SK-N-SH (cell line): ENCODE data around the gene RRP1B. TPM values are rescaled to one million over a fixed set of nuclear protein-coding genes. Genes with fewer than 3 reads are reported as not detected.

Source experiments
- CTCF ChIA-PET: fragments of 300-600, 350-600 bp; formaldehyde crosslinking; extraction: SDS; loops from one replicate; lab custom pipeline; 2021; lab: Yijun Ruan, JAX
- POLR2A ChIA-PET: fragments of 350-600 bp; sonication (Branson Sonifier 250); formaldehyde crosslinking; extraction: SDS; loops from one replicate; lab custom pipeline; 2020; ENCODE audit warnings: antibody characterized with exemption, inconsistent platforms; lab: Yijun Ruan, JAX
- DNase-seq: peaks from one replicate; pipeline ENCODE4 v3.0.0; 2012
- H2AFZ ChIP-seq: fragments of 200-600 bp; sonication (generic); 2 replicates; pipeline ENCODE4 v1.8.1; 2016; ENCODE audit warnings: antibody characterized with exemption, mild to moderate bottlenecking, low read depth
- H3F3A ChIP-seq: fragments of 200-600 bp; sonication (generic); replicated peaks from 2 replicates; pipeline ENCODE3; 2016; ENCODE audit warnings: antibody characterized with exemption, mild to moderate bottlenecking; ENCODE audit not compliant: insufficient read depth
- H3K27ac ChIP-seq, 2 experiments: fragments of 200-500 bp in 1 of 2; fragments of 200-600 bp in 1 of 2; sonication (Bioruptor generic) in 1 of 2; sonication (generic), shearing (Covaris generic) in 1 of 2; 2 replicates each; pipeline versions ENCODE4 v1.5.1 to v1.6.1; 2014 to 2016; ENCODE audit warnings: low read depth in 2 of 2, inconsistent platforms in 1 of 2, low read length in 1 of 2, mild to moderate bottlenecking in 1 of 2, mixed read lengths in 1 of 2
- H3K27me3 ChIP-seq: fragments of 200-600 bp; sonication (generic), shearing (Covaris generic); 2 replicates; pipeline ENCODE4 v1.6.1; 2016; ENCODE audit warnings: mixed run types; ENCODE audit not compliant: insufficient read depth
- H3K36me3 ChIP-seq, 2 experiments: fragments of 200-500 bp in 1 of 2; fragments of 200-600 bp in 1 of 2; sonication (Bioruptor generic) in 1 of 2; sonication (generic) in 1 of 2; replicated peaks in 1 of 2; 2 replicates each; pipeline versions ENCODE3 to v1.5.1; 2014 to 2016; ENCODE audit warnings: low read length in 1 of 2, mild to moderate bottlenecking in 1 of 2; ENCODE audit not compliant: insufficient read depth in 2 of 2, control insufficient read depth in 1 of 2
- H3K4me1 ChIP-seq, 2 experiments: fragments of 200-500 bp in 1 of 2; fragments of 200-600 bp in 1 of 2; sonication (Bioruptor generic) in 1 of 2; sonication (generic), shearing (Covaris generic) in 1 of 2; 2 replicates each; pipeline versions ENCODE4 v1.5.1 to v1.6.1; 2014 to 2016; ENCODE audit warnings: low read depth in 1 of 2, low read length in 1 of 2, mixed run types in 1 of 2; ENCODE audit not compliant: insufficient read depth in 2 of 2, control insufficient read depth in 1 of 2
- H3K4me2 ChIP-seq: fragments of 200-600 bp; sonication (generic), shearing (Covaris generic); 2 replicates; pipeline ENCODE4 v1.6.1; 2017; ENCODE audit warnings: mixed run types
- H3K4me3 ChIP-seq, 2 experiments: fragments of 200-500 bp in 1 of 2; fragments of 200-600 bp in 1 of 2; sonication (Bioruptor generic) in 1 of 2; sonication (generic), shearing (Covaris generic) in 1 of 2; 2 replicates each; pipeline versions ENCODE4 v1.5.1 to v1.8.1; 2014 to 2016; ENCODE audit warnings: low read depth in 2 of 2, inconsistent platforms in 1 of 2, low read length in 1 of 2, mild to moderate bottlenecking in 1 of 2, mixed read lengths in 1 of 2, moderate library complexity in 1 of 2
- H3K79me2 ChIP-seq: fragments of 200-600 bp; sonication (generic); 2 replicates; pipeline ENCODE4 v1.8.1; 2017; ENCODE audit warnings: mild to moderate bottlenecking; ENCODE audit not compliant: insufficient read depth
- H3K9ac ChIP-seq: fragments of 200-600 bp; sonication (generic); 2 replicates; pipeline ENCODE4 v1.6.1; 2017; ENCODE audit warnings: mixed run types
- H3K9me2 ChIP-seq: fragments of 200-600 bp; sonication (generic); 2 replicates; pipeline ENCODE4 v1.6.1; 2017; ENCODE audit warnings: mixed run types
- H3K9me3 ChIP-seq: fragments of 200-600 bp; sonication (generic); 2 replicates; pipeline ENCODE4 v1.6.1; 2017; ENCODE audit warnings: mixed run types, mild to moderate bottlenecking, moderate library complexity
- H4K20me1 ChIP-seq: fragments of 200-600 bp; sonication (generic); 2 replicates; pipeline ENCODE4 v1.6.1; 2017; ENCODE audit warnings: mild to moderate bottlenecking, mixed run types; ENCODE audit not compliant: insufficient read depth
- CTCF ChIP-seq: fragments of 200-600 bp; sonication (generic); IDR thresholded peaks from 2 replicates; pipeline ENCODE4 v1.6.1; 2017; ENCODE audit warnings: antibody characterized with exemption, mild to moderate bottlenecking, moderate library complexity
- EZH2phosphoT487 ChIP-seq: fragments of 200-600 bp; sonication (generic); IDR thresholded peaks from 2 replicates; pipeline ENCODE4 v1.6.1; 2017; ENCODE audit warnings: low read depth, mixed run types, mild to moderate bottlenecking, antibody characterized with exemption, moderate library complexity, borderline replicate concordance
- GATA2 ChIP-seq: sonication (generic); formaldehyde crosslinking; IDR thresholded peaks from 2 replicates; pipeline ENCODE4 v1.5.0; 2020; ENCODE audit warnings: mild to moderate bottlenecking, missing genetic modification reagents
- IRF3 ChIP-seq: fragments of 150-350 bp; IDR thresholded peaks from 2 replicates; pipeline ENCODE4 v1.6.1; 2016; ENCODE audit warnings: mild to moderate bottlenecking, low read depth, low read length
- MEF2A ChIP-seq: IDR thresholded peaks from 2 replicates; pipeline ENCODE4 v1.4.0; 2012; ENCODE audit warnings: low read depth, borderline replicate concordance
- NRF1 ChIP-seq: IDR thresholded peaks from 2 replicates; pipeline ENCODE4 v1.6.1; 2012; ENCODE audit warnings: low read depth, mild to moderate bottlenecking, low read length
- POLR2AphosphoS5 ChIP-seq: IDR thresholded peaks from 2 replicates; pipeline ENCODE4 v1.6.1; 2012; ENCODE audit warnings: low read depth, low read length
- RAD21 ChIP-seq: IDR thresholded peaks from 2 replicates; pipeline ENCODE4 v1.6.1; 2012; ENCODE audit warnings: mild to moderate bottlenecking, low read length
- RFX5 ChIP-seq: IDR thresholded peaks from 2 replicates; pipeline ENCODE4 v1.6.1; 2012; ENCODE audit warnings: mild to moderate bottlenecking, improper control_type of control experiment, low read length
- RXRA ChIP-seq: IDR thresholded peaks from 2 replicates; pipeline ENCODE4 v1.4.0; 2012; ENCODE audit warnings: low read depth, mild to moderate bottlenecking, borderline replicate concordance
- SMC3 ChIP-seq: IDR thresholded peaks from 2 replicates; pipeline ENCODE4 v1.6.1; 2012; ENCODE audit warnings: low read depth, low read length, improper control_type of control experiment
- TEAD4 ChIP-seq: IDR thresholded peaks from 2 replicates; pipeline ENCODE4 v1.4.0; 2012; ENCODE audit warnings: mild to moderate bottlenecking, borderline replicate concordance; ENCODE audit not compliant: insufficient read depth
- YY1 ChIP-seq: IDR thresholded peaks from 2 replicates; pipeline ENCODE4 v1.4.0; 2012; ENCODE audit warnings: low read depth, mild to moderate bottlenecking
- WGBS: methylation state at CpG from one replicate; pipeline ENCODE4 v1.1.6; 2017; ENCODE audit warnings: low lambda C conversion rate; 5-methylcytosine and 5-hydroxymethylcytosine counted together
- polyA plus RNA-seq, 3 experiments: library from polyadenylated mRNA; depleted of rRNA; stranded (reverse); fragments of >200 nt; gene quantifications; 2 replicates each; pipeline ENCODE4 v1.2.3, GENCODE V29; 2012
- small RNA-seq, 7 experiments: library from RNA; depleted of rRNA; stranded (forward); fragments of <200 nt; gene quantifications; one replicate each; pipeline ENCODE3, GENCODE V24; 2012

Gene RRP1B
- polyA plus RNA-seq, 1 of the 3 experiments (the other 2 are of a cell fraction) = 10.4 TPM

- H3K9me3 ChIP-seq = no peaks in the 10 kb centered on the region
- no peak for TF ChIP-seq NRF1
- no peak for TF ChIP-seq POLR2AphosphoS5
- TF ChIP-seq IRF3 = no peak
- no peak for TF ChIP-seq YY1
- TF ChIP-seq RXRA = no peak
- no peak for TF ChIP-seq RAD21
- TF ChIP-seq CTCF = no peak
- no peak for TF ChIP-seq SMC3
- TF ChIP-seq MEF2A = no peak
- TF ChIP-seq EZH2phosphoT487 = no peak
- no peak for TF ChIP-seq GATA2 (CRISPR knock-in tag)
- no peak for TF ChIP-seq RFX5
- no peak for TF ChIP-seq TEAD4
- TF ChIP-seq, all 33 proteins: peak for 0
- Histone ChIP-seq H4K20me1 (peaks cover 5% of the 10 kb centered on the region; the same call in 1 of the 2 replicates), H3K4me3 (no peak overlapping the region), H3K4me2 (no peak overlapping the region), H3K9me2 (no peaks in the 10 kb centered on the region), H3K79me2 (no peaks in the 10 kb centered on the region), H3K27ac (no peak overlapping the region), H3K36me3 (peaks cover 11 to 28% of the 10 kb centered on the region in 2 experiments), H3K4me1 (peaks cover 0 to 3% of the 10 kb centered on the region in 2 experiments; a peak in 1 of 4 replicates), H3K9ac (no peak overlapping the region), H3F3A (peaks cover 11% of the 10 kb centered on the region), H2AFZ (no peak overlapping the region), H3K27me3 (no peaks in the 10 kb centered on the region)
- DNase-seq = no peak
- 97% methylated on average over 18 of the region's 18 CpGs for WGBS
- CTCF ChIA-PET = no interaction called here
- POLR2A ChIA-PET = no interaction called here
These were observed 85.4 kb downstream of the RRP1B start for GRCh38 chr21:43744725-43745124.

Small RNAs within 50 kb of the gene (small RNA-seq; reads per million reads assigned to genes)
- 0 to 1.6 (median 0) reads per million in 7 experiments for gene MIR6070

Other genes starting within 250 kb of the RRP1B start
- 3.8 and 6.6 TPM in 2 replicates for gene SIK1, start 232.4 kb upstream of the RRP1B start, polyA plus RNA-seq (2012; rRNA removed)
- gene HSF2BP, start 72 bp upstream of the RRP1B start, polyA plus RNA-seq (2012; rRNA removed) = 1.1 TPM in 2 replicates
- gene PDXK, start 59.6 kb downstream of the RRP1B start, polyA plus RNA-seq (2012; rRNA removed) = 85.7 and 89.2 TPM in 2 replicates
- 64.5 and 101 TPM in 2 replicates for gene CSTB, start 116.7 kb downstream of the RRP1B start, polyA plus RNA-seq (2012; rRNA removed)
- 12.0 and 22.7 TPM in 2 replicates for gene RRP1, start 130.0 kb downstream of the RRP1B start, polyA plus RNA-seq (2012; rRNA removed)
- 35.3 and 40.0 TPM in 2 replicates for gene AGPAT3, start 205.7 kb downstream of the RRP1B start, polyA plus RNA-seq (2012; rRNA removed)